ENCODE results near the gene PNLIPRP1.

Gene PNLIPRP1

GRCh38 chr10:116602648-116603400, 12.1 kb downstream of the PNLIPRP1 start:
- no peak for DNase-seq

GRCh38 chr10:116606061-116606483, 15.3 kb downstream of the PNLIPRP1 start:
- DNase-seq: no peak

- no peak for DNase-seq
These were observed 16.6 kb downstream of the PNLIPRP1 start for GRCh38 chr10:116607336-116607735.

GRCh38 chr10:116608686-116609594, 18.2 kb downstream of the PNLIPRP1 start:
- no peak for DNase-seq

- DNase-seq: no peak
These were observed 19.8 kb downstream of the PNLIPRP1 start for GRCh38 chr10:116610443-116611152.

- DNase-seq: no peak
These were observed 20.4 kb downstream of the PNLIPRP1 start for GRCh38 chr10:116611153-116611545.

GRCh38 chr10:116612107-116612769, 21.5 kb downstream of the PNLIPRP1 start:
- no peak for DNase-seq

- no peak for DNase-seq
These were observed 22.7 kb downstream of the PNLIPRP1 start for GRCh38 chr10:116613471-116613870.

- DNase-seq: no peak
These were observed 24.0 kb downstream of the PNLIPRP1 start for GRCh38 chr10:116614796-116615195.

GRCh38 chr10:116615199-116615776, 24.5 kb downstream of the PNLIPRP1 start:
- DNase-seq: no peak

- no peak for DNase-seq
These were observed 30.0 kb downstream of the PNLIPRP1 start, which contains the start of gene PNLIPRP2 for GRCh38 chr10:116620423-116621400. Gene PNLIPRP2, plus strand, starts transcription at chr10:116620953.

- no peak for DNase-seq
These were observed 30.7 kb downstream of the PNLIPRP1 start for GRCh38 chr10:116621476-116621875.

GRCh38 chr10:116621934-116622655, 31.3 kb downstream of the PNLIPRP1 start:
- DNase-seq: no peak

GRCh38 chr10:116625845-116626244, 35.1 kb downstream of the PNLIPRP1 start:
- DNase-seq: no peak

- no peak for DNase-seq
These were observed 36.1 kb downstream of the PNLIPRP1 start for GRCh38 chr10:116626815-116627214.

GRCh38 chr10:116627386-116627933, 36.7 kb downstream of the PNLIPRP1 start:
- DNase-seq: peak; percentile 0

GRCh38 chr10:116629340-116629739, 38.6 kb downstream of the PNLIPRP1 start:
- no peak for DNase-seq

GRCh38 chr10:116630020-116630419, 39.3 kb downstream of the PNLIPRP1 start:
- DNase-seq: no peak

GRCh38 chr10:116631871-116632295, 41.1 kb downstream of the PNLIPRP1 start:
- DNase-seq: no peak
